Activated effector memory CD4-positive, alpha-beta T cell treated with Interleukin-2 at 50 U/mL for 16 hours (primary cell): ENCODE results near the gene CTU2.
A peak's percentile ranks its signal among the peaks of the same experiment; 100 is the strongest.

ENCODE experiments used
- DNase-seq: peaks from one replicate; pipeline ENCODE4 v3.0.0-alpha.2; 2020

The CTU2 gene

GRCh38 chr16:88697831-88698615 is 8.3 kb upstream of the CTU2 start:
- DNase-seq, result no peak

- DNase-seq, result no peak
These were observed 7.7 kb upstream of the CTU2 start for GRCh38 chr16:88698646-88699045.

- DNase-seq, result no peak
These were observed 7.1 kb upstream of the CTU2 start for GRCh38 chr16:88699180-88699579.

- no peak for DNase-seq
These were observed 6.0 kb upstream of the CTU2 start for GRCh38 chr16:88700322-88700635.

GRCh38 chr16:88700636-88701482 is 5.4 kb upstream of the CTU2 start:
- DNase-seq, result peak; percentile 95

- peak; percentile 9 for DNase-seq
These were observed 4.5 kb upstream of the CTU2 start for GRCh38 chr16:88701581-88702370.

GRCh38 chr16:88702371-88703210 is 3.7 kb upstream of the CTU2 start:
- DNase-seq, result peak; percentile 10

- DNase-seq, result peak; percentile 63
These were observed 2.6 kb upstream of the CTU2 start for GRCh38 chr16:88703486-88704309.

GRCh38 chr16:88705076-88705684 is 1.1 kb upstream of the CTU2 start:
- DNase-seq, result peak; percentile 14

GRCh38 chr16:88705801-88706228 is 488 bp upstream of the CTU2 start:
- DNase-seq, result no peak

GRCh38 chr16:88706965-88707826 is 893 bp downstream of the CTU2 start:
- no peak for DNase-seq

- DNase-seq, result no peak
These were observed 4.3 kb downstream of the CTU2 start for GRCh38 chr16:88710556-88710955.

- no peak for DNase-seq
These were observed 5.5 kb downstream of the CTU2 start for GRCh38 chr16:88711750-88712340.

- DNase-seq, result no peak
These were observed 6.2 kb downstream of the CTU2 start for GRCh38 chr16:88712362-88712979.

GRCh38 chr16:88713054-88713453 is 6.8 kb downstream of the CTU2 start:
- no peak for DNase-seq

GRCh38 chr16:88713568-88714419 is 7.5 kb downstream of the CTU2 start:
- no peak for DNase-seq

- no peak for DNase-seq
These were observed 8.4 kb downstream of the CTU2 start for GRCh38 chr16:88714420-88715302.
